Measurements from ENCODE around the gene FHAD1. TPM values are rescaled to one million over a fixed set of nuclear protein-coding genes. Genes with fewer than 3 reads are reported as not detected.

The FHAD1 gene
- total RNA-seq, 1 donor from 2014 or later = not detected

DNA sequence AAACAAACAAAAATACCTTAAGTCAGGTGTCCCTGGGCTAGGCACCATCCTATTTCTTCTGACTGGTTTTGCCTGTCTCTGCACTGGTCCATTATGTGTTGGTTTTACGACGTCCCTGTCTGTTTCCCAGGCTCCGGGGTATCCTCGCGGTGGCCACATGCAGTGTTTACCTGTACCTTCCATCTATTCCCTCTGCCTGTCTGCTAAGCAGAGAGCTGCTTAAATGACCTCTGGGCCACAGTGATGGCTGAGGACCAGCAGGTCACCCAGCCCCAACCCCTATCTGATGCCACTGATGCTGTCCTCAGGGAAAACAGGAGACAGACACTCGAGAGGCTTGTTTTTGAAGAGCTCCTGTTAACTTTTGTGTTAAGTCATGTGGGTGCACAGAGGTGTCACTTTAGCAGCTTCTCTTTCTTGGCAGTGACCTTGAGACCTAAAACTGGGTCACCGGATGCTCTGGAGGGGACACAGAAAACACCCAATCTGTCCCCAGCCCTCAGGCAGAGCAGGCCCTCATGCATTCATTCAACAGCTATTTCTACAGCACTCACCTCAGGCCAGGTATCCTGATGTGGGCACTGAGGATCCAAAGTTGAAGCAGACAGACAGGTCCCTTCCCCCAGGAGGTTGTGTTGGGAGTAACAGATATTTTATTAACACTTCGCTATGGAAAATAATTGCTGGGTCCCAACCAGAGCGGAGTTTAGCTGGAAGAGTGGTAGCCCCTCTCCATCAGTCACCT, 158.3 kb downstream of the FHAD1 start:
- H3K27ac Mint-ChIP-seq (ENCODE audit: unreplicated experiment) = no peak overlapping the region
- peaks cover 17% of the 10 kb centered on the region for H3K4me1 Mint-ChIP-seq (ENCODE audit: unreplicated experiment)

DNA sequence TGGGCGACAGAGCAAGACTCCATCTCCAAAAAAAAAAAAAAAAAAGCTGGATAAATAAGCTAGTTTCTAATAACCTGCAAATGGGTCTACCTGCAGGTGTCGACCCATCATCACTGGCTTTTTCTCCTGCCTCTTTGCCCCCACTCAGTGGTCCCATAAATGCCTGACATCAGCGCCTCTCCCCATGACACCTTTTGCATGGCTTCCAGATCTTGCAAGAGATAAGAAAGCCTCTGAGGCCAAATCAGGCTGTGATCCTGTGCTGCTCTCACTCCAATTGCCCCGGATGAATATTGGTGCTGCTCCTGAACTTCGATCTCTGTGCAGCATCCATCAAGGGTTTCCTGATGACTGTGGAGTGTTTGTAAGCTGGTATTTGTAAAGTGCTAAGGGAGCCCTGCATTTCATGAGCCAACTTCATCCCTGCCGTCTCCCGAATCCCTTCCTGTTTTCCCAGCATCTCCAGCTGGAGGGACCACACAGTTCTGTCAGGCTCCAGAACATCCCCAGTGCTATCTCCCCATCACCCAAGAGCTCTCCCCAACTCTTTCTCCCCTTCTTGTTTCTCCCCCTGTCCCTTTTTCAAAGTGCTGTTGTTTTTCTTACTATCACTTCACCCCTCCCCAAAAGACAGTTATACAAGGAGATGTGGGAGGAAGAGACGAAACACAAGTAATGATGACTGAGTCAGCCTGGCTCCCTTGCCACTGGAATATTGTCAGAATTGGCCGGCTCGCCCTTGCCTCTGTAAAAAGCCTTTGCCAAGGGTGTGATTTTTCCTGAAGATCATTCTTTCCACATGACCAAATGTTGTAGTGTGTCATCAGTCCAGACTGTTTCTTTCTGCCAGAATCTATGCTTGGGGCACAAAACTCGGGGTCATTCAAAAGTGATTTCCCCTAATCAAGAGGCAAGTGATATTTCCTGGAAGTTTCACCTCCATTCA, 159.9 kb downstream of the FHAD1 start:
- TF ChIP-seq, protein P1, sequence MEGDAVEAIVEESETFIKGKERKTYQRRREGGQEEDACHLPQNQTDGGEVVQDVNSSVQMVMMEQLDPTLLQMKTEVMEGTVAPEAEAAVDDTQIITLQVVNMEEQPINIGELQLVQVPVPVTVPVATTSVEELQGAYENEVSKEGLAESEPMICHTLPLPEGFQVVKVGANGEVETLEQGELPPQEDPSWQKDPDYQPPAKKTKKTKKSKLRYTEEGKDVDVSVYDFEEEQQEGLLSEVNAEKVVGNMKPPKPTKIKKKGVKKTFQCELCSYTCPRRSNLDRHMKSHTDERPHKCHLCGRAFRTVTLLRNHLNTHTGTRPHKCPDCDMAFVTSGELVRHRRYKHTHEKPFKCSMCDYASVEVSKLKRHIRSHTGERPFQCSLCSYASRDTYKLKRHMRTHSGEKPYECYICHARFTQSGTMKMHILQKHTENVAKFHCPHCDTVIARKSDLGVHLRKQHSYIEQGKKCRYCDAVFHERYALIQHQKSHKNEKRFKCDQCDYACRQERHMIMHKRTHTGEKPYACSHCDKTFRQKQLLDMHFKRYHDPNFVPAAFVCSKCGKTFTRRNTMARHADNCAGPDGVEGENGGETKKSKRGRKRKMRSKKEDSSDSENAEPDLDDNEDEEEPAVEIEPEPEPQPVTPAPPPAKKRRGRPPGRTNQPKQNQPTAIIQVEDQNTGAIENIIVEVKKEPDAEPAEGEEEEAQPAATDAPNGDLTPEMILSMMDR (IDR thresholded peaks at IDR 0.05) = no peak
- peak overlapping the region; percentile 2 for H3K4me3 Mint-ChIP-seq (ENCODE audit: unreplicated experiment)

More for the DNA sequence above, 158.3 kb downstream of the FHAD1 start:
- H3K27me3 Mint-ChIP-seq (ENCODE audit: unreplicated experiment) = no peaks in the 10 kb centered on the region
- DNase-seq (ENCODE audit: extremely low spot score, unreplicated experiment) = no peak
- no peaks in the 10 kb centered on the region for H3K36me3 Mint-ChIP-seq (ENCODE audit: unreplicated experiment)
- H3K9me3 Mint-ChIP-seq (ENCODE audit: unreplicated experiment) = no peaks in the 10 kb centered on the region
- no peak overlapping the region for H3K4me3 Mint-ChIP-seq (ENCODE audit: unreplicated experiment)
- TF ChIP-seq, protein P1 (IDR thresholded peaks at IDR 0.05) = no peak

DNA sequence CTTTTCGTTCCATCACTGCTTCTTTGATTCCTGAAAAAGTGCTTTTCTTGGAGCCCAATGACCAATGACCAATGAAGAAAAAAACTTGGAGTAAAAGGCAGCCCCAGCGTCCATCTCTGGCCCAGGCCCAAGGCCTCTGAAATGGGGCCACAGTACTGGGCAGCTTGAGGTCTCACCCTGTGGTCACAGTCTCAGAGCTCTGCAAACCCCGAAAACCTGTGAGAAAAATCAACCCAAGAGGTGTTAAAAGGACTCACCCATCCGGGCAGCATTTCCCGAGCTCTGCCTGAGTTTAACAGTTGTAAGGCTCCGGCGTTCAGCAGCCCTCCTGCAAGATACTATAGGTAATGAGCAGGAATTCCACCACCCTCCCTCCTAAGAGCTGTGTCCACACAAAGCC, 160.6 kb downstream of the FHAD1 start:
- Mint-ChIP-seq H3K36me3 (ENCODE audit: unreplicated experiment) (no peaks in the 10 kb centered on the region), H3K27me3 (ENCODE audit: unreplicated experiment) (no peaks in the 10 kb centered on the region), H3K9me3 (ENCODE audit: unreplicated experiment) (no peaks in the 10 kb centered on the region), H3K4me1 (ENCODE audit: unreplicated experiment) (peaks cover 38% of the 10 kb centered on the region), H3K27ac (ENCODE audit: unreplicated experiment) (peak overlapping the region; percentile 76), H3K4me3 (ENCODE audit: unreplicated experiment) (no peak overlapping the region)
- TF ChIP-seq, protein P1 (IDR thresholded peaks at IDR 0.05) = no peak
- DNase-seq (ENCODE audit: extremely low spot score, unreplicated experiment) = no peak

More for the DNA sequence above, 159.9 kb downstream of the FHAD1 start:
- Mint-ChIP-seq H3K36me3 (ENCODE audit: unreplicated experiment) (no peaks in the 10 kb centered on the region), H3K9me3 (ENCODE audit: unreplicated experiment) (no peaks in the 10 kb centered on the region), H3K27me3 (ENCODE audit: unreplicated experiment) (no peaks in the 10 kb centered on the region), H3K4me1 (ENCODE audit: unreplicated experiment) (peaks cover 31% of the 10 kb centered on the region), H3K27ac (ENCODE audit: unreplicated experiment) (peak overlapping the region; percentile 76)
- DNase-seq (ENCODE audit: extremely low spot score, unreplicated experiment) = no peak

DNA sequence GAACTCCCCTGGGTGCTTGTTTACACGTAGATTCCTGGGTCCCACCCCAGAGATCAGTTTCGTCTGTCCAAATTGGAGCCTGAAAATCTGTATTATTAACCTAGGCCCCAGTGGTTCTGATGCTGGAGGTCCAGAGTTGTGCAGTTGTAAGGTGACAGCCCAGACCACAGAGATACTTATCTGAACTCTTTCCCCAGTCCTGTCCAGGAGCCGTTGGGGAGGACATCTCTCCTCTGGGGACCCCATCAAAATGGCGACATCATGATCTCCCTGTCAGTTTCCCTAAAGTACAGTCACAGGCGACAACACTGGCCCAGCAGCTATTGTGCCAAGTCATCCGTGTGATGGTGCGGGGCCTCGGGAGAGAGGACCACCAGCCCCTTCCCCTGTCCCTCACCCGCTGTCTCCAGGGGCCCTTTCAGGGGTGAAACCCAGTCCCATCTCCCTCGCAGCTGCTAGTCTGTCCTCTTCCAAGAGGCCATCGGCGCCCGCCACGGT, 161.9 kb downstream of the FHAD1 start:
- Mint-ChIP-seq H3K9me3 (ENCODE audit: unreplicated experiment) (no peaks in the 10 kb centered on the region), H3K4me1 (ENCODE audit: unreplicated experiment) (peaks cover 38% of the 10 kb centered on the region), H3K27ac (ENCODE audit: unreplicated experiment) (peak overlapping the region; percentile 94), H3K27me3 (ENCODE audit: unreplicated experiment) (no peaks in the 10 kb centered on the region), H3K4me3 (ENCODE audit: unreplicated experiment) (peak overlapping the region; percentile 71), H3K36me3 (ENCODE audit: unreplicated experiment) (no peaks in the 10 kb centered on the region)
- TF ChIP-seq, protein P1 (IDR thresholded peaks at IDR 0.05) = no peak
- no peak for DNase-seq (ENCODE audit: extremely low spot score, unreplicated experiment)
